Measurements from ENCODE around the gene A2M. TPM values are rescaled to one million over a fixed set of nuclear protein-coding genes. Genes with fewer than 3 reads are reported as not detected.
A peak's percentile ranks its signal among the peaks of the same experiment; 100 is the strongest.

Gene A2M
- total RNA-seq, 1 experiment from 2014 or later: 1.9 TPM

- TF ChIP-seq, protein P1, sequence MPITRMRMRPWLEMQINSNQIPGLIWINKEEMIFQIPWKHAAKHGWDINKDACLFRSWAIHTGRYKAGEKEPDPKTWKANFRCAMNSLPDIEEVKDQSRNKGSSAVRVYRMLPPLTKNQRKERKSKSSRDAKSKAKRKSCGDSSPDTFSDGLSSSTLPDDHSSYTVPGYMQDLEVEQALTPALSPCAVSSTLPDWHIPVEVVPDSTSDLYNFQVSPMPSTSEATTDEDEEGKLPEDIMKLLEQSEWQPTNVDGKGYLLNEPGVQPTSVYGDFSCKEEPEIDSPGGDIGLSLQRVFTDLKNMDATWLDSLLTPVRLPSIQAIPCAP (CRISPR knock-in tag; IDR thresholded peaks at IDR 0.05): peak; percentile 21; the same call in 1 of the 2 replicates
- TF ChIP-seq RELA (CRISPR knock-in tag; IDR thresholded peaks at IDR 0.05; ENCODE audit: borderline replicate concordance) (no peak), KAT7 (CRISPR knock-in tag; IDR thresholded peaks at IDR 0.05; ENCODE audit: borderline replicate concordance) (0 out of 2 replicates have a peak, but pooled peaks have one; percentile 67), ZNF317 (CRISPR knock-in tag; IDR thresholded peaks at IDR 0.05; ENCODE audit: borderline replicate concordance, low read depth) (0 out of 2 replicates have a peak, but pooled peaks have one; percentile 11), ZNF416 (CRISPR knock-in tag; IDR thresholded peaks at IDR 0.05) (no peak), HMGA2 (CRISPR knock-in tag; IDR thresholded peaks at IDR 0.05) (no peak), ESRRA (CRISPR knock-in tag; IDR thresholded peaks at IDR 0.05; ENCODE audit: borderline replicate concordance) (no peak), EMX1 (CRISPR knock-in tag; IDR thresholded peaks at IDR 0.05) (no peak), GTF2I (CRISPR knock-in tag; conservative IDR thresholded peaks at IDR 0.05) (no peak), MXD4 (CRISPR knock-in tag; IDR thresholded peaks at IDR 0.05; ENCODE audit: borderline replicate concordance) (no peak), SMAD4 (CRISPR knock-in tag; IDR thresholded peaks at IDR 0.05) (no peak), ZBTB21 (CRISPR knock-in tag; IDR thresholded peaks at IDR 0.05; ENCODE audit: borderline replicate concordance) (0 out of 2 replicates have a peak, but pooled peaks have one; percentile 37), RORB (CRISPR knock-in tag; IDR thresholded peaks at IDR 0.05) (no peak), ETV6 (CRISPR knock-in tag; IDR thresholded peaks at IDR 0.05) (0 out of 2 replicates have a peak, but pooled peaks have one; percentile 11), TEAD4 (CRISPR knock-in tag; IDR thresholded peaks at IDR 0.05) (no peak), ZNF423 (CRISPR knock-in tag; IDR thresholded peaks at IDR 0.05) (no peak), FOXP1 (CRISPR knock-in tag; IDR thresholded peaks at IDR 0.05; ENCODE audit: borderline replicate concordance) (peak; percentile 73; the same call in 1 of the 2 replicates), USF1 (CRISPR knock-in tag; IDR thresholded peaks at IDR 0.05) (no peak)
- TF ChIP-seq, protein P2, sequence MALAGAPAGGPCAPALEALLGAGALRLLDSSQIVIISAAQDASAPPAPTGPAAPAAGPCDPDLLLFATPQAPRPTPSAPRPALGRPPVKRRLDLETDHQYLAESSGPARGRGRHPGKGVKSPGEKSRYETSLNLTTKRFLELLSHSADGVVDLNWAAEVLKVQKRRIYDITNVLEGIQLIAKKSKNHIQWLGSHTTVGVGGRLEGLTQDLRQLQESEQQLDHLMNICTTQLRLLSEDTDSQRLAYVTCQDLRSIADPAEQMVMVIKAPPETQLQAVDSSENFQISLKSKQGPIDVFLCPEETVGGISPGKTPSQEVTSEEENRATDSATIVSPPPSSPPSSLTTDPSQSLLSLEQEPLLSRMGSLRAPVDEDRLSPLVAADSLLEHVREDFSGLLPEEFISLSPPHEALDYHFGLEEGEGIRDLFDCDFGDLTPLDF (CRISPR knock-in tag; IDR thresholded peaks at IDR 0.05): no peak
- TF ChIP-seq, protein P3, sequence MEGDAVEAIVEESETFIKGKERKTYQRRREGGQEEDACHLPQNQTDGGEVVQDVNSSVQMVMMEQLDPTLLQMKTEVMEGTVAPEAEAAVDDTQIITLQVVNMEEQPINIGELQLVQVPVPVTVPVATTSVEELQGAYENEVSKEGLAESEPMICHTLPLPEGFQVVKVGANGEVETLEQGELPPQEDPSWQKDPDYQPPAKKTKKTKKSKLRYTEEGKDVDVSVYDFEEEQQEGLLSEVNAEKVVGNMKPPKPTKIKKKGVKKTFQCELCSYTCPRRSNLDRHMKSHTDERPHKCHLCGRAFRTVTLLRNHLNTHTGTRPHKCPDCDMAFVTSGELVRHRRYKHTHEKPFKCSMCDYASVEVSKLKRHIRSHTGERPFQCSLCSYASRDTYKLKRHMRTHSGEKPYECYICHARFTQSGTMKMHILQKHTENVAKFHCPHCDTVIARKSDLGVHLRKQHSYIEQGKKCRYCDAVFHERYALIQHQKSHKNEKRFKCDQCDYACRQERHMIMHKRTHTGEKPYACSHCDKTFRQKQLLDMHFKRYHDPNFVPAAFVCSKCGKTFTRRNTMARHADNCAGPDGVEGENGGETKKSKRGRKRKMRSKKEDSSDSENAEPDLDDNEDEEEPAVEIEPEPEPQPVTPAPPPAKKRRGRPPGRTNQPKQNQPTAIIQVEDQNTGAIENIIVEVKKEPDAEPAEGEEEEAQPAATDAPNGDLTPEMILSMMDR (IDR thresholded peaks at IDR 0.05): no peak
- TF ChIP-seq, protein P4, sequence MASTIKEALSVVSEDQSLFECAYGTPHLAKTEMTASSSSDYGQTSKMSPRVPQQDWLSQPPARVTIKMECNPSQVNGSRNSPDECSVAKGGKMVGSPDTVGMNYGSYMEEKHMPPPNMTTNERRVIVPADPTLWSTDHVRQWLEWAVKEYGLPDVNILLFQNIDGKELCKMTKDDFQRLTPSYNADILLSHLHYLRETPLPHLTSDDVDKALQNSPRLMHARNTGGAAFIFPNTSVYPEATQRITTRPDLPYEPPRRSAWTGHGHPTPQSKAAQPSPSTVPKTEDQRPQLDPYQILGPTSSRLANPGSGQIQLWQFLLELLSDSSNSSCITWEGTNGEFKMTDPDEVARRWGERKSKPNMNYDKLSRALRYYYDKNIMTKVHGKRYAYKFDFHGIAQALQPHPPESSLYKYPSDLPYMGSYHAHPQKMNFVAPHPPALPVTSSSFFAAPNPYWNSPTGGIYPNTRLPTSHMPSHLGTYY (CRISPR knock-in tag; IDR thresholded peaks at IDR 0.05): no peak
- TF ChIP-seq, protein P5, sequence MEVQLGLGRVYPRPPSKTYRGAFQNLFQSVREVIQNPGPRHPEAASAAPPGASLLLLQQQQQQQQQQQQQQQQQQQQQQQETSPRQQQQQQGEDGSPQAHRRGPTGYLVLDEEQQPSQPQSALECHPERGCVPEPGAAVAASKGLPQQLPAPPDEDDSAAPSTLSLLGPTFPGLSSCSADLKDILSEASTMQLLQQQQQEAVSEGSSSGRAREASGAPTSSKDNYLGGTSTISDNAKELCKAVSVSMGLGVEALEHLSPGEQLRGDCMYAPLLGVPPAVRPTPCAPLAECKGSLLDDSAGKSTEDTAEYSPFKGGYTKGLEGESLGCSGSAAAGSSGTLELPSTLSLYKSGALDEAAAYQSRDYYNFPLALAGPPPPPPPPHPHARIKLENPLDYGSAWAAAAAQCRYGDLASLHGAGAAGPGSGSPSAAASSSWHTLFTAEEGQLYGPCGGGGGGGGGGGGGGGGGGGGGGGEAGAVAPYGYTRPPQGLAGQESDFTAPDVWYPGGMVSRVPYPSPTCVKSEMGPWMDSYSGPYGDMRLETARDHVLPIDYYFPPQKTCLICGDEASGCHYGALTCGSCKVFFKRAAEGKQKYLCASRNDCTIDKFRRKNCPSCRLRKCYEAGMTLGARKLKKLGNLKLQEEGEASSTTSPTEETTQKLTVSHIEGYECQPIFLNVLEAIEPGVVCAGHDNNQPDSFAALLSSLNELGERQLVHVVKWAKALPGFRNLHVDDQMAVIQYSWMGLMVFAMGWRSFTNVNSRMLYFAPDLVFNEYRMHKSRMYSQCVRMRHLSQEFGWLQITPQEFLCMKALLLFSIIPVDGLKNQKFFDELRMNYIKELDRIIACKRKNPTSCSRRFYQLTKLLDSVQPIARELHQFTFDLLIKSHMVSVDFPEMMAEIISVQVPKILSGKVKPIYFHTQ (CRISPR knock-in tag; IDR thresholded peaks at IDR 0.05): no peak
Observed at GRCh38 chr12:9064201-9064814, 51.4 kb downstream of the A2M start (continued).

All from WTC11 (cell line).